Lung microvascular endothelial cell (primary cell): Measurements from ENCODE around the gene ZNG1A. TPM values are rescaled to one million over a fixed set of nuclear protein-coding genes. Genes with fewer than 3 reads are reported as not detected.
"Not testable (repeated sequence)": the region's sequence is repeated elsewhere in the genome, so short reads cannot be mapped to it uniquely, and the experiment has no call there.

ENCODE experiments used
- DNase-seq, 2 donors: peaks; one replicate each; pipeline versions ENCODE4 v3.0.0 to v3.0.0-alpha.2; 2010; ENCODE audit warnings: low read depth in 2 of 2
- total RNA-seq: library from RNA; depleted of rRNA; stranded (reverse); fragments of >200 nt; gene quantifications from 2 replicates; pipeline ENCODE4 v1.2.1, GENCODE V29; 2014

The ZNG1A gene
- total RNA-seq, 1 donor from 2014 or later, result 10.7 TPM

DNA sequence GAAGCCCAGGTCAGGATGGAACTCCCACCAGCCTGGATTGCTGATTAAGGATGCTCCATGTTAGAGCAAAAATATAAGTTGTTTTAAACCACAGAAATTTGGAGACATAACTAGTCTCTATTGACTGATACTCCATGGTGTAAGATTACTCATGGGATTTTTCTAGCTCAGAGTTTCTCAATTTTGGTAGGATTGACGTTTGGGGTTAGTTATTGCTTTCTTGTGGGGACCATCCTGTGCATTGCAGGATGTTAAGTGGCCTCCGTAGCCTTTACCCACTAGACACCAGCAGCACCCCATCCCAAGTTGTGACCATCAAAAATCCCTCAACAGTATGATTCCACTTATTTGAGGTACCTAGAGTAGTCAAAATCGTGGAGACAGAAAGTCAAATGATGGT, 80.1 kb downstream of the ZNG1A start:
- DNase-seq, result not testable (repeated sequence)

DNA sequence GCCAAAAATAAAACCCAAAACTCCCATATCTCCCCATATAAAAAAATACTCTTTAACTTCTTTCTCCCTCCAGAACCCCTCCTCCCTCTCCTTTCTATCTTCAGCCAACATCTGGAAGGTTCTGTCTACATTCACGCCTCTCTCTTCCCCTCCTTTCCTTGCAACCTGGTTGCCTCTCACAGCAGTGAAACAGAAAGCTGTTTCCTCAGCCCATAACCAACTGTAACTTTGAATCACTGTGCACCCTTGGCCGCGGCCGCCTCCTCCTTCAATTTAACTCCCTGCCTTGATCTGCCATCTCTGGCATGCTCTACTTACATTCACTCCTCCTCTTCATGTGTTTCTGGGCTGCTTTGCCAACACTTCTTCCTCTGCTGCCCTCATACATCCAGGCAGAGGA, 83.9 kb downstream of the ZNG1A start:
- not testable (repeated sequence) for DNase-seq

DNA sequence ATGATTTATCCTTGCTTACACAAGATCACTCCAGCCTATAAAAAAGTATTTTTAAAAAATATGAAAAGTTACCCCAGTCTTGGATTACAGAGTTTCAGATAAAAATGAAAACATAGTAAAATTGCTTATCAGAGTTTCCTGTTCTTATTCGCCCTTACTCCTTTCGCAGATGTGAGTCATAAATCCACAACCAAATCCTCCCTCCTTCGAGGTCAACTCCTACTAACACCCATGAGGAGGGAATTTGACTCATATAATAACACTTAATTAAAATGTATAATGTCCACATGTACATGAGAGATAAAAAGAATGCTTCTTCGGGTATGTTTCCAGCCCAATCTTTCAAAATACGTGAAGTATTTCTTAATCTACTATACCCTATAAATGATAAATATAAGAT, 84.5 kb downstream of the ZNG1A start:
- DNase-seq, result not testable (repeated sequence)

DNA sequence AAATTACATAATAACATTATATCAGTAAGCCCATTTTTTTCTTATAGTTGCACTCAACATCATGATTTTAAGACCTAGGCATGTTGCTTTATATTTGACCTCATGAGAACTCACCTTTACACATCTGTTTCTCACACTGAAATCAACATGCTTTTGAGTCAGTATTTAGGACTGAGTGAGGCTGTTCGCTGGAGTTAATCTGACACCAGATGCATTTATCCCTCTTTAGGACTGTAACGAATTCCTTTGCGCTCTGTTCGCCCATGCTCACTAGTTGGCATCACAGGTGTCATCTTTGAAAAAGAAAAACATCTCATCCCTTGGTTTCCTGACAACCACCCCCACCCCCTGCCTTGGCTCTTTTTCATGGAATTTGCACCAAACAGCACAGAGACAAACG, 84.9 kb downstream of the ZNG1A start:
- DNase-seq, result not testable (repeated sequence)

DNA sequence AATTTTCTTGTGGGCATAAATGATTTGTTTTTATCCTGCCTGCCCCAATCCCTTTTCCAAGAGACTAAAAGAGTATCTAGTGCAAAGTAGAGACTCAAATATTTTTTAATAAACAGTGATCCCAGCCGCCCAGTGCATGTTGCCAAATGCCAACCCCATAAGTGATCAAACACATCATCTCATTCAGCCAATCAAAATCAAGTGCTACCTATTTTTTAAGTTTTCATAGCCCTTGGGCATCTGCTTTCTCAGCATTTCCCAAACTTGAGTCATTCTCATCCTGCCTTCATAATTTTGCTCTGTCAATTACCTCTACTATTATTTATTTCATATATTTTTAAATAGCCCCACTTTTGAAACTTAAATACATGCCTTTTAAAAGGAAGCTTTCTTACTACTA, 88.0 kb downstream of the ZNG1A start:
- DNase-seq, result not testable (repeated sequence)

DNA sequence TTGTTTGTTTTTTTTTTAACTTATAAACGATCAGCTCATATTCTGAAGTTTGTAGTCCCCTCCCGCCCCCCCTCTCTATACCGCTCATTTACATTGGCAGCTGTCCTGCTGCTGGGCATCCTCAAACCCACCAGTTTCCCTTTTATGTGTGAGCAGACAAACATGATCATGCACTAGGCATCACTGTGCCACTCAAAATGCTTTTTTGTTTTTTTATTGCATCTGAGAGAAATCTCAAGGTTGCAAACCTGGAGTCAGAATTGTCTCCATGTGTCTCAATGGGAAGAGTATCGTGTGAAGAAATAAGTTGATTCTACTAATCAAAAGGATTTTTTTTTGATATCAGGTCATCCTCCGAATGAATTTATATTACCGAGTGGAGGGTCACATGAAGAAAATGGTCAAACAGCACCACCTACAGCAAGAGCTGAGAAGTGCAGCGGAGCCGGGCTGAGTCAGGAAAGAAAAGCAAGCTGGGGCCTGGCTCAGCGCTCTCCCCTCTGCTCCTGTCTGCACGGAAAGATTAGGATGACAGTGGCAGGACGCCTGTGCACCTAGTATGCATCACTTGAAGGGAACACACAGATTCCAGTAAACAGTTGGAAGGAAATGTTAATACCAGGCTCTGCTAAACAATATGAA, 90.3 kb downstream of the ZNG1A start:
- not testable (repeated sequence) for DNase-seq

DNA sequence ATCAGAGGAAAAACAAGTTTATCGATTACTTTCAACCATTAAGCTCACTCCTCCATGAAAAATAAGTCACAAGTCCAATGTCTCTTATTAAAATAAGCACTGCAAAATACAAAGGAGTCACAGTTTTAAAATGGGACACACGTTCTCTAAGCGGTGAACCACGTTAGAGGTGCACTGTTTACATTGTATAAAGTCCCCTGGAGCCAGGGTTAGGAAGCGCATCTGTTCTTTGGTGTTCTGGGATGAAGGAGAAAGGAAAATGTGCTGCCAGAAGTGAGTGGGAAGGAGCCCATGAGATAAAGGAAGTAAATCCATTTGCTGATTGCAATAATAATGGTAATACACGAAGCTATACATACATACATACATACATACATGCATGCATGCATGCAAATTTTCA, 91.0 kb downstream of the ZNG1A start:
- DNase-seq, result not testable (repeated sequence)

DNA sequence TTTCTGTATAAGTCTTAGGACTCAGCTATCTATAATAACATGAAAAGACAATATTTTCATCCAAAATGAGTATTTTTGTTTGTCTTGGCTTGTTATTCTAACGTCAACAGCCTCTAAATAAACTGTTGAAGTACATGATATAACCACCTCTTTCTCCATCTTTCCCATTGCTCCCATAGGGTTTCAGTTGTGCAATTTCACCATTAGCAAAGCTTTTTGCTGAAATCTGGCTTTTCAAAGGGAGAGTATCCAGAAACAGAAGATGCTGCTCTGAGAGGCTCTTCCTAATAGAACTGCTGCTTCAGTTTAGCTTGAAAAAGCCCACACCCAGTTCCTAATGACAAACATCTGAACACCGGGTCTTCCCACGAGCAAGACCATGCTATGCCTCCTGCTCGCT, 91.8 kb downstream of the ZNG1A start:
- not testable (repeated sequence) for DNase-seq

DNA sequence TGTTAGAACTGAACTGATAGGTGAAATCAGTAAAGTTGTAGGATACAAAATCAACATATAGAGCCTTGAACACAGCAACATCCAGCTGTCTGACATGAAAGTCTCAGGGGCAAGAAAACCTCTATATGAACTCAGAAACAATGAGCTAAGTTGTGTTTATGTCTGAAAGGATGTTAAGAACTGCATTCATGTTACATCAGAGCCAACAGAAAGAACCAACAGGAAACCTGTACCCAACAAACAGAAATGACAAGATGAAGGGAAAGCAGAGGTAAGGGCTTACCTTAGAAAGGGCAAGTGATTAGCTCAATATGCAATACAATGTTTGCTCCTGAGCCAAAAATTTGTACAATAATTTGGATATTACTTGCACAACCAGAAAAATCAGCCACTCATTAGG, 92.2 kb downstream of the ZNG1A start:
- DNase-seq, result not testable (repeated sequence)

DNA sequence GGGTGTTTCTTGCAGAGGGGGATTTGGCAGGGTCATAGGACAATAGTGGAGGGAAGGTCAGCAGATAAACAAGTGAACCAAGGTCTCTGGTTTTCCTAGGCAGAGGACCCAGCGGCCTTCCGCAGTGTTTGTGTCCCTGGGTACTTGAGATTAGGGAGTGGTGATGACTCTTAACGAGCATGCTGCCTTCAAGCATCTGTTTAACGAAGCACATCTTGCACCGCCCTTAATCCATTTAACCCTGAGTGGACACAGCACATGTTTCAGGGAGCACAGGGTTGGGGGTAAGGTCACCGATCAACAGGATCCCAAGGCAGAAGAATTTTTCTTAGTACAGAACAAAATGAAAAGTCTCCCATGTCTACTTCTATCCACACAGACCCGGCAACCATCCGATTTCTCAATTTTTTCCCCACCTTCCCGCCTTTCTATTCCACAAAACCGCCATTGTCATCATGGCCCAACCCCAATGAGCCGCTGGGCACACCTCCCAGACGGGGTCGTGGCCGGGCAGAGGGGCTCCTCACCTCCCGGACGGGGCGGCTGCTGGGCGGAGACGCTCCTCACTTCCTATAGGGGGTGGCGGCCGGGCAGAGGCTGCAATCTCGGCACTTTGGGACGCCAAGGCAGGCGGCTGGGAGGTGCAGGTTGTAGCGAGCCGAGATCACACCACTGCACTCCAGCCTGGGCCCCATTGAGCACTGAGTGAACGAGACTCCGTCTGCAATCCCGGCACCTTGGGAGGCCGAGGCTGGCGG, 95.7 kb downstream of the ZNG1A start:
- not testable (repeated sequence) for DNase-seq

DNA sequence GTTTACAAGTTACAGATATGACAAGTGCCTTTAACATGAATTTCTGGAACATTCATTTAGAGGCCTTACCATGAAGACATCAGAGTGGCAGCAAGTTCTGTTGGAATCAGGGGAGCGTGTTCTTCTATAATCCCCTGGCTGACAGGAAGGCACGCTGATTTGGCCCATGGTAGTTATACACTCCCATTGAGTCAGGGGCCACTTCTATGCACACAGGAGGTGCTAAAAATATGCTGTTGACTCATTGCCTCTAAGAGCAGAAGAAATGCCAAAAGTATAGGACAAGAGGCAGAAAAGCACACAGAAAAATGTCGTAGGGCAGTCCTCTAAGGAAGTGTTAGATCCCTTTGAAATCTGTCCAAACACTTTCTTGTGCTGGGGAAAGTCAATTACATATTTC, 100.5 kb downstream of the ZNG1A start:
- not testable (repeated sequence) for DNase-seq

DNA sequence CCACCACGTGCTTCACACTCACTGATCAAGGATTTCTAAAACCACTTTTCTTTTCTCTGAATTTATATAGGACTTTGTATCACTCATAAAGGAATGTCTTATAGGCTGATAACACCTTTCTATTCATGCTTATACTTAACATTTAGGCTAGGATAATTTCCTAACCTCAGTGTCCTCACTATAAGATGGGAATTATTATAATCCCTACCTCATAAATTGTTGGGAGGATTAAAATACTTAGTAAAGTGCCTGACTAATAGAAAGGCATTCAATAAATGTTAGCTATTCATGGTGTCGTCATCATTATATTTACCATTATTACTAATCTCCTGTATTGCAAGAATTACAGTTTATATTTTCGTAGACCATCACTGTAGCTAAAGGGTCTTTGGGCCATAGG, 102.5 kb downstream of the ZNG1A start:
- not testable (repeated sequence) for DNase-seq

DNA sequence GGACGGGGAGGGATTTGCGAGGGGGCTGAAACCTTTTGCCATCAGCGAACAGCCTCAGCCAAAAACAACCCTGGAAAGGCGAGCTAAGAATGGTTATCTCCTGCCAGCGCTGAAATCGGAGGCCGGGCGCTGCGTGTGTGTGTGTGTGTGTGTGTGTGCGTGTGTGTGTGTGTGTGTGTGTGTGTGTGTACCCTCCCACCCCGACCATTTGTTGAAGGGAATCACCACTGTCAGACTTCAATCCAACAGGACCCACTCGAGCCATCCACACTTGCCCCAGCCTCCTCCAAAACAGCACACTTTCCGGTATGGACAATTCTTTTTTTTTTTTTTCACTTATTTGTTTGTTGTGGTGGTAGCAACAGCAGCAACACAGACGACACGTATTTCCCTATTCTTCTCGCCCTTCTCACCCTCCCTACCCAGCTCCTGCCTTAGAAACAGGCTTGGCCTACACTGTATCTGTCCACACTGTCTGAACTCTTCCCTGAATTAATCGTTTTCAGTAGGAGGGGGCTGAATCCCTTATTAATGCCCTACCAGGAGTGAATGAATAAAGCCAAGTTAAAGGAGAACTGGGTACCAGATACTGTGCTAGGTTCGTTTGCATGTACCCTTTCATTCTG, 104.8 kb downstream of the ZNG1A start:
- not testable (repeated sequence) for DNase-seq

DNA sequence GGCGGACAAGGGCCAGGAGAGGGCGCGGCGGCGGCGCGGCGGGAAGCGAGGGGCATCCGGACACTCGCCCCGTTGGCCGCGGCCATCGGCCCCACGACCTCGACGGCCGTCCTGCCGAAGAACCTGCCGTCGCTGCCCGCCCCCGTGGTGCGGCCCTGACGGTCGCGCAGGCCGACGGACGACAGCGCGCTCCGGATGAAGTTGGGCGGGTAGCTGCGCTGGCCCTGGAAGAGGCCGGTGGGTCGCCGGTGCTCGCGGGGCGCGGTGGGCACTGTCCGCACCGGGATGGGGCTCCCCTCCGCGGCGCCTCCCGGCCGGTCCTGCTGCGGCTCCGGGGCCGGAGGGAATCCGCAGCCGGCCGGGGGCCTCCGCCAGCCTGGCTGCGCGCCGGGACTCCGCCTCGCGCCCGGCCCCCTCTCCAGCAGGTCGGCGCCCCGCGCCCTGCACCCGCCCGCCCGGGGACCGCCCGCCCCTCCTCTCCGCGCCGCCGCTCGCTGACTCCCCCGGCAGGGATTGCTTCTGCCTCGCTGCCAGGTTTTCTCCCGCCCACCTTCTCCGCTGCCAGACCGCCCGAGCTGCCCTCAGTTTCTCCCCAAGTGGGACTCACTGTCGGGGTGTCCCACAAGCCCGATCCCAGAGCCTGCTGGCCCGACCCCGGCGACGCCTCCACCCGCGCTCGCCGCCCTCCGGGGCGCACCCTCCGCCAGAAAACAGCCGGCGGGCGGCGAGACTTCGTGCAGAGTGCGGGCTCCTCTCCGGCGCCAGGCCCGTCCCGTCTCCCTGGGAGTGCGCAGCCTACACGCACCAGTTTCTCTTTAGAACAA, 105.6 kb downstream of the ZNG1A start:
- peak in 1 of 2 donors; percentile 10 for DNase-seq

Other genes starting within 250 kb of the ZNG1A start
- 4.4 and 4.8 TPM in 2 replicates for gene WASHC1, start 149.6 kb downstream of the ZNG1A start, total RNA-seq
- gene FOXD4, start 60.6 kb downstream of the ZNG1A start, total RNA-seq, result under 0.01 and 0.20 TPM in 2 replicates
- 1.3 and 5.2 TPM in 2 replicates for gene DOCK8, start 35.8 kb upstream of the ZNG1A start, total RNA-seq